SK-N-SH treated with all-trans-retinoic acid at 6 μM for 48 hours (cell line): ENCODE data around the gene OAF.

ENCODE experiments used
- ZFP3 ChIP-seq: fragments of 250-450 bp; sonication (Bioruptor Pico); IDR thresholded peaks from 2 replicates; pipeline ENCODE4 v1.5.0; 2020; ENCODE audit warnings: mild to moderate bottlenecking, moderate library complexity
- ZFP30 ChIP-seq: fragments of 450-650 bp; formaldehyde crosslinking; IDR thresholded peaks from 2 replicates; pipeline ENCODE4 v1.5.0; 2022; ENCODE audit warnings: mild to moderate bottlenecking, moderate library complexity
- ZNF8 ChIP-seq: fragments of 450-650 bp; formaldehyde crosslinking; IDR thresholded peaks from 2 replicates; pipeline ENCODE4 v1.5.0; 2020; ENCODE audit warnings: mild to moderate bottlenecking, moderate library complexity

- TF ChIP-seq ZFP3 (no peak), ZNF8 (CRISPR knock-in tag) (no peak), ZFP30 (CRISPR knock-in tag) (no peak)
Measured at GRCh38 chr11:120179057-120179672, 31.7 kb upstream of the OAF start.
